Gastroesophageal sphincter (tissue), 3 donors: ENCODE data around the gene DNAJC12.

Experiments used
- EP300 ChIP-seq: sonication (generic); formaldehyde crosslinking; IDR thresholded peaks from one replicate; pipeline ENCODE4 v1.6.1; 2017; ENCODE audit warnings: antibody characterized with exemption, mild to moderate bottlenecking
- TF ChIP-seq, protein P1 (sequence below), 4 experiments: fragments of 200-600 bp in 2 of 4; fragments of 450-650 bp in 2 of 4; sonication (generic) in 1 of 4; IDR thresholded peaks; one replicate each; pipeline ENCODE4 v1.5.1; 2017 to 2019; ENCODE audit warnings: antibody characterized with exemption in 4 of 4, mild to moderate bottlenecking in 2 of 4, moderate library complexity in 2 of 4

DNA sequence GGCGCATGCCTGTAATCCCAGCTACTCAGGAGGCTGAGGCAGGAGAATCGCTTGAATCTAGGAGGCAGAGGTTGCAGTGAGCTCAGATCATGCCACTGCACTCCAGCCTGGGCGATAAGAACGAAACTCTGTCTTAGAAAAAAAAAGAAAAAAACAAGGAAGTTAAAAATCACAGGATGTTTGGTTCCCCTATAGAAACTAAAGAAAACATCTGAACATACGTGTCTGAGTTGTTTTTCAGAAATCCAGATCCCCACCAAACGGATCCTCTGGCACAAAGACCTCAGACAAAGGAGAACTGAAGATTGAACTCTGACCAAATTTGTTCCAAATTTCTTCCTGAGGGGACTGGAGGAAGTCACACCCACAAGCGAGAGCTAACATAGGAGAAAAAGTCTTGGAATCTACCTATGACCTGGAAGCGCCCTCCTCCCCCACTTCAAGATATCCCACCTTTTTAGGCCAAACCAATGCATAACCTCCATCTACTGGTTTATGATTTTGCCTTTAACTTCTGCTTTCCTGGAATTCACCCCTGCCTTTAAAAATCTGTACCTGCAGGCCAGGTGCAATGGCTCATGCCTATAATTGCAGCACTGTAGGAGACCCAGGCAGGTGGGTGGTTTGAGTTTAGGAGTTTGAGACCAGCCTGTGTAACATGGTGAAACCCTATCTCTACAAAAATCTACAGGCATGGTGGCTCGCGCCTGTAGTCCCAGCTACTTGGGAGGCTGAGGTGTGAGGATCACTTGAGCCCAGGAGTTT is 26.8 kb upstream of the DNAJC12 start:
- TF ChIP-seq, protein P1, sequence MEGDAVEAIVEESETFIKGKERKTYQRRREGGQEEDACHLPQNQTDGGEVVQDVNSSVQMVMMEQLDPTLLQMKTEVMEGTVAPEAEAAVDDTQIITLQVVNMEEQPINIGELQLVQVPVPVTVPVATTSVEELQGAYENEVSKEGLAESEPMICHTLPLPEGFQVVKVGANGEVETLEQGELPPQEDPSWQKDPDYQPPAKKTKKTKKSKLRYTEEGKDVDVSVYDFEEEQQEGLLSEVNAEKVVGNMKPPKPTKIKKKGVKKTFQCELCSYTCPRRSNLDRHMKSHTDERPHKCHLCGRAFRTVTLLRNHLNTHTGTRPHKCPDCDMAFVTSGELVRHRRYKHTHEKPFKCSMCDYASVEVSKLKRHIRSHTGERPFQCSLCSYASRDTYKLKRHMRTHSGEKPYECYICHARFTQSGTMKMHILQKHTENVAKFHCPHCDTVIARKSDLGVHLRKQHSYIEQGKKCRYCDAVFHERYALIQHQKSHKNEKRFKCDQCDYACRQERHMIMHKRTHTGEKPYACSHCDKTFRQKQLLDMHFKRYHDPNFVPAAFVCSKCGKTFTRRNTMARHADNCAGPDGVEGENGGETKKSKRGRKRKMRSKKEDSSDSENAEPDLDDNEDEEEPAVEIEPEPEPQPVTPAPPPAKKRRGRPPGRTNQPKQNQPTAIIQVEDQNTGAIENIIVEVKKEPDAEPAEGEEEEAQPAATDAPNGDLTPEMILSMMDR (IDR thresholded peaks at IDR 0.05) = no peak
- TF ChIP-seq EP300 = no peak
